Measurements from ENCODE around the gene ATP8B3. TPM values are rescaled to one million over a fixed set of nuclear protein-coding genes. Genes with fewer than 3 reads are reported as not detected.

Gene ATP8B3
- total RNA-seq, 1 donor from 2014 or later: 0.52 TPM

DNA sequence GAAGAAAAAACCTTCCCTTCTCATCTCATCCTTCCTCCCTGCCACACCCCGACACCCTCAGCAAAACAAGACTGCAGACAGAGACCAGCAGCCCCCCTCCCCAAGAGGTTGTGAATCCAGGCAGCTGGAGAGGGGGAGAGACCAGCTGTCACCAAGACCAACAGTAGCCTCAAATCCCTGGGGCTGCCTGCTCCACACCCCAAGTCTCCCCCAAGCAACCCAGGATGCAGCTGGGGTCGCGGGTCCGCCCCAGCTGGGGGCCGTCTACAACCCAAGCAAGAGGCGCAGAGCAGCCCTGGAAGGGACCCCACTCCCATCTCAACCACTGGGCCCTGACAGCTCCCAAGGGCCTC lies 44.2 kb upstream of the ATP8B3 start:
- peaks cover 21 to 56% (median 44%) of the 10 kb centered on the region in 3 donors for H3K4me1 ChIP-seq (ENCODE audit: control insufficient read depth in 3 of 3, insufficient read depth in 3 of 3, low read length in 3 of 3)
- peak overlapping the region; percentile 45 to 74 (median 72) for H3K9ac ChIP-seq (ENCODE audit: low read depth in 1 of 3, low read length in 3 of 3)
- no peaks in the 10 kb centered on the region for H3K36me3 ChIP-seq (ENCODE audit: control insufficient read depth in 3 of 3, insufficient read depth in 3 of 3, low read length in 3 of 3)
- no peaks in the 10 kb centered on the region for H3K9me3 ChIP-seq (ENCODE audit: control insufficient read depth in 3 of 3, low read length in 3 of 3)
- peak overlapping the region; percentile 76 for H3K27ac ChIP-seq (ENCODE audit: low read depth, low read length)
- H3K4me3 ChIP-seq (ENCODE audit: low read length in 3 of 3): peak overlapping the region; percentile 52 to 67 (median 60)
- H3K27me3 ChIP-seq (ENCODE audit: control insufficient read depth in 3 of 3, insufficient read depth in 3 of 3, low read length in 3 of 3): peaks cover 0 to 19% (median 16%) of the 10 kb centered on the region in 3 donors

DNA sequence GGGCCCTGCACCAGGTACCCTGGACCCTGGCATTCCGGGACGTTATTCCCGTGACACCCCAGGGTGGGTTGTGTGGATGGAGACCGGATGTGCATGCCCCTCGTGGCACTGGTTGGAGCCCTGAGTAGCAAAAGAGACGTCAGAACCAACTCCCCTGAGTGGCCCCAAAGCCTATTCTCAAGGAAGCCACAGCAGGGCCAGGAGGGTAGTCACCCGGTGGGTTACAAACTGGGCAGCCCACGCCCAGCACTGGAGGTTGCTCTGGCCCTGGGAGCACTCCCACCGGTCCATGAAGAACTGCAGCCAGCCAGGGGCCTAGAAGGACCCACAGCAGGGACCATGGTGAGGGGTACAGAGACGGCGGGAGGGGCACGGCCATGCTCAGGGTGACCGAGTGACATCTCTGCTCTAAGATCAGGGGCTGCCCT lies 43.8 kb upstream of the ATP8B3 start:
- H3K36me3 ChIP-seq (ENCODE audit: control insufficient read depth in 3 of 3, insufficient read depth in 3 of 3, low read length in 3 of 3): no peaks in the 10 kb centered on the region
- H3K9ac ChIP-seq (ENCODE audit: low read depth in 1 of 3, low read length in 3 of 3): peak overlapping the region; percentile 45 to 74 (median 72)
- peaks cover 17 to 51% (median 41%) of the 10 kb centered on the region in 3 donors for H3K4me1 ChIP-seq (ENCODE audit: control insufficient read depth in 3 of 3, insufficient read depth in 3 of 3, low read length in 3 of 3)
- peak overlapping the region; percentile 52 to 67 (median 60) for H3K4me3 ChIP-seq (ENCODE audit: low read length in 3 of 3)
- peaks cover 0 to 19% (median 16%) of the 10 kb centered on the region in 3 donors for H3K27me3 ChIP-seq (ENCODE audit: control insufficient read depth in 3 of 3, insufficient read depth in 3 of 3, low read length in 3 of 3)
- H3K27ac ChIP-seq (ENCODE audit: low read depth, low read length): peak overlapping the region; percentile 76
- no peaks in the 10 kb centered on the region for H3K9me3 ChIP-seq (ENCODE audit: control insufficient read depth in 3 of 3, low read length in 3 of 3)

DNA sequence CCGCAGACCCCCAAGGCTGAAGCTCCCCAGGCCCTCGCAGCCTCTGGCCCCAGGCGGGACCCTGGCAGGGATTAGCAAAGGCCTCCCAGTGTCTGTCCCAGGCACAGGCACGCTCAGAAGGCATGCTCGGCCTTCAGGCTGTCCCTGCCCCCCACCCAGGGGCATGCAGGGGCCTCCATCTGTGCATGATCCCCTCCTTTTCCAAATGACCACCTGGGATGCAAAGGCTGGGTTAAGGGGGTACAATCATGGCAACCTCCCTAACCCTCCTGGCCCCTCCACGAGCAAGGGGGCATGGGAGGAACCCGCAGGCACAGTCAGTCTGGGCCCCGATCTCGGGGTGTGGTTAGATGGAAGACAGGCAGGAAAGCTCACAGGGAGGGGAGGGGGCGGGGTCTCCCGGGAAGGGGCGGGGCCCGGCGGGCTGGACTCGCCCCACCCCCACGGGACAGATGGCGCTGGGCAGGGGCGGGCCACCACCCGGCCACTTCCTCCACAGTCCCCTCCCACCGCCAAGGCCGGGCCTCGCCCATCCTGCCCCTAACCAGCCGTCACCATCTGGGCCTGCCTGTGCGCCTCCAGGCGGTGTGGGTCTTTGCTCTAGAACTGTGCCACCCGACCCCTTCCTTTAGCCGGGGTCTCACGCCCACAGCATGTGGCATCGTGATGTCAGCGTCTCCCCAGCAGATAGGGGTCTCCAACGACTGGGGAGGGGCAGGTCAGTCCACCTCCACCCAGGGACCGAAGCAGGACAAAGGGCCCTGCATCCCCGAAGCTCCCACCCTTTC lies 43.2 kb upstream of the ATP8B3 start:
- no peaks in the 10 kb centered on the region for H3K36me3 ChIP-seq (ENCODE audit: control insufficient read depth in 3 of 3, insufficient read depth in 3 of 3, low read length in 3 of 3)
- H3K4me1 ChIP-seq (ENCODE audit: control insufficient read depth in 3 of 3, insufficient read depth in 3 of 3, low read length in 3 of 3): peaks cover 17 to 45% (median 38%) of the 10 kb centered on the region in 3 donors
- peaks cover 0 to 16% (median 15%) of the 10 kb centered on the region in 3 donors for H3K27me3 ChIP-seq (ENCODE audit: control insufficient read depth in 3 of 3, insufficient read depth in 3 of 3, low read length in 3 of 3)
- H3K9ac ChIP-seq (ENCODE audit: low read depth in 1 of 3, low read length in 3 of 3): peak overlapping the region; percentile 45 to 74 (median 72)
- peak overlapping the region; percentile 52 to 67 (median 60) for H3K4me3 ChIP-seq (ENCODE audit: low read length in 3 of 3)
- peak overlapping the region; percentile 76 for H3K27ac ChIP-seq (ENCODE audit: low read depth, low read length)
- H3K9me3 ChIP-seq (ENCODE audit: control insufficient read depth in 3 of 3, low read length in 3 of 3): no peaks in the 10 kb centered on the region

DNA sequence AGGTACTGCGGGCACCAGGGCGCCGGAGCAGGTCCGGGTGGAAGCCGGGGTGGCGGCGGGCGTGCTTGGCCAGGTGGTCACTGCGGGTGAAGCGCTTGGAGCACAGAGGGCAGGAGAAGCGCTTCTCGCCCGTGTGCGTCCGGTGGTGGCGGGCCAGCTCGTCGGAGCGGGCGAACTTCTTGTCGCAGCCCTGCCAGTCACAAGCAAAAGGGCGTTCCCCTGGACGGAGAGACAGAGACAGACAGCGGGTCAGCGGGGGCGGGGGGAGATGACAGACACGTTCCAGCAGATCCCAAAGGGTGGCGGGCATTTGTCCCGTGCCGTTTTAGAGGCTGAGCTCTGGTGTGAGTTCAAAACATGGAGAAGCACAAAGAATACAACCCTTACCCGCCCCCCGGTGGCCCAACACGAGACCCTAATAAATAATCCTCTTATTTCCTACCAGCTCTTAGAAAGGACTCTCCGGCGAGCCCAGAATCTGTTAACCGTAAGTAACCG lies 42.5 kb upstream of the ATP8B3 start:
- Histone ChIP-seq H3K9ac (ENCODE audit: low read depth in 1 of 3, low read length in 3 of 3) (peak overlapping the region in 1 of 3 donors; percentile 72), H3K4me1 (ENCODE audit: control insufficient read depth in 3 of 3, insufficient read depth in 3 of 3, low read length in 3 of 3) (peaks cover 17 to 43% (median 33%) of the 10 kb centered on the region in 3 donors), H3K36me3 (ENCODE audit: control insufficient read depth in 3 of 3, insufficient read depth in 3 of 3, low read length in 3 of 3) (no peaks in the 10 kb centered on the region), H3K9me3 (ENCODE audit: control insufficient read depth in 3 of 3, low read length in 3 of 3) (no peaks in the 10 kb centered on the region), H3K4me3 (ENCODE audit: low read length in 3 of 3) (no peak overlapping the region), H3K27me3 (ENCODE audit: control insufficient read depth in 3 of 3, insufficient read depth in 3 of 3, low read length in 3 of 3) (peaks cover 0 to 16% (median 15%) of the 10 kb centered on the region in 3 donors), H3K27ac (ENCODE audit: low read depth, low read length) (peak overlapping the region; percentile 44)

- Histone ChIP-seq H3K27me3 (ENCODE audit: control insufficient read depth in 3 of 3, insufficient read depth in 3 of 3, low read length in 3 of 3) (peaks cover 0 to 16% (median 12%) of the 10 kb centered on the region in 3 donors), H3K36me3 (ENCODE audit: control insufficient read depth in 3 of 3, insufficient read depth in 3 of 3, low read length in 3 of 3) (no peaks in the 10 kb centered on the region), H3K27ac (ENCODE audit: low read depth, low read length) (no peak overlapping the region), H3K9ac (ENCODE audit: low read depth in 1 of 3, low read length in 3 of 3) (no peak overlapping the region), H3K4me1 (ENCODE audit: control insufficient read depth in 3 of 3, insufficient read depth in 3 of 3, low read length in 3 of 3) (peaks cover 17 to 41% (median 33%) of the 10 kb centered on the region in 3 donors), H3K9me3 (ENCODE audit: control insufficient read depth in 3 of 3, low read length in 3 of 3) (no peaks in the 10 kb centered on the region), H3K4me3 (ENCODE audit: low read length in 3 of 3) (no peak overlapping the region)
Measured at GRCh38 chr19:1854039-1854541, 42.0 kb upstream of the ATP8B3 start.

DNA sequence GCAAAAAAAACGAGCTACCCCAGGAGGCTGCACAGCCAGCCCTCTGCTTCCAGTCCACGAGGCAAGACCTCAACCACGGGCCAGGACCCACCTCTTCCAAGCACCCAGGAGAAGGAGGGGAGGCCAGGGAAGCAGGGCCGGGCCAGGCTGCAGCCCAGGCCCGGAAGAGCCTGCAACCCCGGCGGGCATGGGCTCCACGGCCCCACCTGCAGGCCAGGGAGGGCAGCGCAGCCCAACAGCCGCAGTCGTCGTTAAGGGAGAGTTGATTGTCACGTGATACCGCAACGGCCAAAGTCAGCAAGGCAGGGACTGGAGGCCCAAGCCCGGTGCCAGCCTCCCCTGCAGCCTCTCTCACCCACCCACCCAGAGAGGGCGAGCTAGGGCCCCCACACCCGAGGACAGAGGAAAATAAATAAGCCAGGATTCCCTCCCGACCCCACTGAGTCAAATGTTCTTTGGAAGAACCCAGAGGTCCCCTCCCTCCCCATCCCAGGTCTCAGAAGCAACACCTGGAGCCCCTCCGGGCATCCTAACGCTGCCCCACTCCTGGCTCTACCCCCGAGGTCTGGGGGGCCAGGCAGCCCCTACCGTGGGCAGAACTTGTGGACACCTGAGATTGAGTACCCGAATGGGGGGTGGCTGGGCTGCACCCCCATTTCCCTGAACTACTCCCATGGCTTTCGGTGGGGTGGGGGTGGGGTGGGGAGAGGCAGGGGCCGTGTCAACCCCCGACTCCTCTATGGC lies 41.4 kb upstream of the ATP8B3 start:
- Histone ChIP-seq H3K4me1 (ENCODE audit: control insufficient read depth in 3 of 3, insufficient read depth in 3 of 3, low read length in 3 of 3) (peaks cover 20 to 38% (median 33%) of the 10 kb centered on the region in 3 donors), H3K27me3 (ENCODE audit: control insufficient read depth in 3 of 3, insufficient read depth in 3 of 3, low read length in 3 of 3) (peaks cover 0 to 15% (median 10%) of the 10 kb centered on the region in 3 donors), H3K4me3 (ENCODE audit: low read length in 3 of 3) (no peak overlapping the region), H3K27ac (ENCODE audit: low read depth, low read length) (no peak overlapping the region), H3K9me3 (ENCODE audit: control insufficient read depth in 3 of 3, low read length in 3 of 3) (no peaks in the 10 kb centered on the region), H3K9ac (ENCODE audit: low read depth in 1 of 3, low read length in 3 of 3) (peak overlapping the region in 1 of 3 donors; percentile 3), H3K36me3 (ENCODE audit: control insufficient read depth in 3 of 3, insufficient read depth in 3 of 3, low read length in 3 of 3) (no peaks in the 10 kb centered on the region)

- Histone ChIP-seq H3K27me3 (ENCODE audit: control insufficient read depth in 3 of 3, insufficient read depth in 3 of 3, low read length in 3 of 3) (peaks cover 0 to 13% (median 6%) of the 10 kb centered on the region in 3 donors), H3K27ac (ENCODE audit: low read depth, low read length) (no peak overlapping the region), H3K9ac (ENCODE audit: low read depth in 1 of 3, low read length in 3 of 3) (peak overlapping the region in 1 of 3 donors; percentile 3), H3K4me1 (ENCODE audit: control insufficient read depth in 3 of 3, insufficient read depth in 3 of 3, low read length in 3 of 3) (peaks cover 21 to 31% (median 27%) of the 10 kb centered on the region in 3 donors), H3K36me3 (ENCODE audit: control insufficient read depth in 3 of 3, insufficient read depth in 3 of 3, low read length in 3 of 3) (no peaks in the 10 kb centered on the region), H3K9me3 (ENCODE audit: control insufficient read depth in 3 of 3, low read length in 3 of 3) (no peaks in the 10 kb centered on the region), H3K4me3 (ENCODE audit: low read length in 3 of 3) (no peak overlapping the region)
Measured at GRCh38 chr19:1852581-1853128, 40.6 kb upstream of the ATP8B3 start.

DNA sequence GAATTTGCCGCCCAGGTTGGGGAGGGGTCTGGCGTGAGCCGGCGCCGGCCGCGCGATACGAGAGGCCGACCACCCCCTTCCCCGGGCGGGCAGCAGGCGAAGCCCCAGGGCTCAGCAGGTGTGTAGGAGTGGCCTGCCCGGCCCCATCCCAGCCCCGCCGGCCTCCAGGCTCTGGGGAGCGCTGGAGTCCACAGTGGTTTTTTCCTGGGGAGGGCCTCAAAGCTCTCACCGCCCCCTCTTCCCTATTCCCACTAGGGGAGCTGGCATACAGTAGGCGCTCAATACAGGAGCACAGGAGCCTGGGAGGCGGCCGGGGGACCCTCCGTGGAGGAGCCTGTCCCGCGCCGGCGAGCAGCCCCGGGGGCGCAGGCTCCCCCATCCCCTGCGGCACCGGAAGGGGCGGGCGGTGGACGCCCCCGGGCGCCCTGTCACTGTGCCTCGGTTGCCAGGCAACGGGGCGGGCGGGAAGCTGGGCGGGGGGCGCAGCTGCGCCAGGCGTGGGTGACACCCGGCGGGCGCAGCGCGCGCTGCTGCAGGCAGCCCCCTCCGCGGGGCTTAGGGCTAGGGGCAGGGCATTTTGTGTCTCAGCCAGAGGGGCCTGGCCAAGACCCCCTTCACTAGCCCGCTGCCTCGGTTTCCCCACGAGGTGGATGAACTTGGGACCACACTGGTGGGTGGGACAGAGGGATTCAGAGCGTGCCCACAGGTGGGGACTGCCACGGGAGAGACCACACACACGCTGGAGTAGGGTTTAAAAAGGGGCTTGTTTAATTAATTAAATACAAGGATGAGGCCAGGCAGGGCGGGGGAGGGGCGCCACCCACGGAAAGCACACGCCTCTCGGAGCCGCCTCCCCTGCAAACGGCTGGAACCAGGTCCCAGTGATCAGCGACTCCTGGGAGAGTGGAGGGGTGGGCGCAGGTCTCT lies 39.8 kb upstream of the ATP8B3 start:
- Histone ChIP-seq H3K27ac (ENCODE audit: low read depth, low read length) (no peak overlapping the region), H3K4me1 (ENCODE audit: control insufficient read depth in 3 of 3, insufficient read depth in 3 of 3, low read length in 3 of 3) (peaks cover 28 to 33% (median 30%) of the 10 kb centered on the region in 3 donors), H3K4me3 (ENCODE audit: low read length in 3 of 3) (no peak overlapping the region), H3K9ac (ENCODE audit: low read depth in 1 of 3, low read length in 3 of 3) (no peak overlapping the region), H3K9me3 (ENCODE audit: control insufficient read depth in 3 of 3, low read length in 3 of 3) (no peaks in the 10 kb centered on the region), H3K27me3 (ENCODE audit: control insufficient read depth in 3 of 3, insufficient read depth in 3 of 3, low read length in 3 of 3) (peaks cover 0 to 13% (median 6%) of the 10 kb centered on the region in 3 donors), H3K36me3 (ENCODE audit: control insufficient read depth in 3 of 3, insufficient read depth in 3 of 3, low read length in 3 of 3) (no peaks in the 10 kb centered on the region)

All from skeletal muscle tissue (tissue), 4 donors.